Measurements from ENCODE around the gene RAB8B.

GRCh38 chr15:63287109-63287508 lies 97.7 kb downstream of the RAB8B start:
- no peak for TF ChIP-seq ZNF530 (tag by site-specific recombination; IDR thresholded peaks at IDR 0.05; ENCODE audit: low read depth)
- TF ChIP-seq ZNF26 (tag by site-specific recombination; IDR thresholded peaks at IDR 0.05) = no peak
- no peak for TF ChIP-seq REST (tag by site-specific recombination; IDR thresholded peaks at IDR 0.05)
- no peak for TF ChIP-seq ZNF214 (tag by site-specific recombination; IDR thresholded peaks at IDR 0.05; ENCODE audit: borderline replicate concordance)
